Hepatocyte (in vitro differentiated cells): ENCODE results near the gene UNC93B1. TPM values are rescaled to one million over a fixed set of nuclear protein-coding genes. Genes with fewer than 3 reads are reported as not detected.

ENCODE experiments used
- DNase-seq: peaks from one replicate; pipeline ENCODE4 v3.0.0-alpha.2; 2016; ENCODE audit warnings: low spot score
- H2AFZ ChIP-seq: fragments of 200-600 bp; sonication (generic); 2 replicates; pipeline ENCODE4 v1.6.0; 2016; ENCODE audit warnings: antibody characterized with exemption, mild to moderate bottlenecking
- H3K27ac ChIP-seq: fragments of 200-600 bp; sonication (generic); 2 replicates; pipeline ENCODE4 v1.5.1; 2016; ENCODE audit warnings: mild to moderate bottlenecking
- H3K27me3 ChIP-seq: fragments of 200-600 bp; sonication (generic); 2 replicates; pipeline ENCODE4 v1.6.1; 2016
- H3K36me3 ChIP-seq: fragments of 200-600 bp; sonication (generic); replicated peaks from 2 replicates; pipeline ENCODE4 v1.5.1; 2016; ENCODE audit warnings: low read depth; ENCODE audit not compliant: insufficient read depth
- H3K4me1 ChIP-seq: fragments of 200-600 bp; sonication (generic); 2 replicates; pipeline ENCODE4 v1.5.1; 2016; ENCODE audit warnings: mild to moderate bottlenecking, moderate library complexity; ENCODE audit not compliant: insufficient read depth
- H3K4me2 ChIP-seq: fragments of 200-600 bp; sonication (generic); 2 replicates; pipeline ENCODE4 v1.6.0; 2016
- H3K4me3 ChIP-seq: fragments of 200-600 bp; sonication (generic); 2 replicates; pipeline ENCODE4 v1.5.1; 2016; ENCODE audit warnings: mild to moderate bottlenecking
- H3K79me2 ChIP-seq: fragments of 200-600 bp; sonication (generic); 2 replicates; pipeline ENCODE4 v1.6.0; 2017; ENCODE audit warnings: mild to moderate bottlenecking
- H3K9me2 ChIP-seq: fragments of 200-600 bp; sonication (generic); replicated peaks from 2 replicates; pipeline ENCODE4 v1.6.0; 2017; ENCODE audit warnings: mild to moderate bottlenecking; ENCODE audit not compliant: insufficient read depth
- H3K9me3 ChIP-seq: fragments of 200-600 bp; sonication (generic); 2 replicates; pipeline ENCODE4 v1.5.1; 2016; ENCODE audit warnings: low read depth, mild to moderate bottlenecking
- H4K20me1 ChIP-seq: fragments of 200-600 bp; sonication (generic); 2 replicates; pipeline ENCODE4 v1.6.0; 2016; ENCODE audit warnings: mild to moderate bottlenecking; ENCODE audit not compliant: insufficient read depth, poor library complexity, severe bottlenecking
- CTCF ChIP-seq: fragments of 200-600 bp; sonication (generic); IDR thresholded peaks from 2 replicates; pipeline ENCODE4 v1.5.1; 2016; ENCODE audit warnings: antibody characterized with exemption, mild to moderate bottlenecking; ENCODE audit not compliant: poor library complexity
- EZH2 ChIP-seq: fragments of 200-600 bp; sonication (generic); IDR thresholded peaks from 2 replicates; pipeline ENCODE4 v1.6.1; 2016; ENCODE audit warnings: antibody characterized with exemption, mild to moderate bottlenecking, borderline replicate concordance
- EZH2phosphoT487 ChIP-seq: fragments of 200-600 bp; sonication (generic); IDR thresholded peaks from one replicate; pipeline ENCODE4 v1.6.1; 2018; ENCODE audit warnings: antibody characterized with exemption, mild to moderate bottlenecking, low read depth, moderate library complexity; ENCODE audit not compliant: unreplicated experiment, severe bottlenecking
- WGBS: methylation state at CpG from one replicate; pipeline ENCODE4 v1.1.6; 2016; ENCODE audit warnings: low lambda C conversion rate; ENCODE audit errors: missing lambda C conversion rate; 5-methylcytosine and 5-hydroxymethylcytosine counted together
- polyA plus RNA-seq: library from polyadenylated mRNA; unstranded; fragments of >200 nt; fragmentation: Nextera tagmentation; extraction: Ambion mirVana; gene quantifications from 2 replicates; pipeline ENCODE4 v1.2.1, GENCODE V29; 2016
- total RNA-seq: library from RNA; depleted of rRNA; stranded (reverse); fragments of >200 nt; gene quantifications from 2 replicates; pipeline ENCODE4 v1.2.3, GENCODE V29; 2014

UNC93B1 gene
- total and polyA plus RNA-seq, 2 experiments from 2014 or later: 23.5 to 38.0 TPM

- Histone ChIP-seq H3K9me2 (no peaks in the 10 kb centered on the region), H3K79me2 (no peaks in the 10 kb centered on the region), H3K9me3 (no peaks in the 10 kb centered on the region), H3K36me3 (no peaks in the 10 kb centered on the region), H3K4me3 (no peak overlapping the region), H3K4me1 (no peaks in the 10 kb centered on the region), H3K4me2 (no peak overlapping the region), H3K27ac (no peak overlapping the region), H4K20me1 (no peaks in the 10 kb centered on the region), H3K27me3 (no peaks in the 10 kb centered on the region), H2AFZ (no peak overlapping the region)
- WGBS: 95% methylated on average over 27 of the region's 35 CpGs
- no peak for DNase-seq
- TF ChIP-seq EZH2phosphoT487: no peak
- no peak for TF ChIP-seq EZH2
Observed at GRCh38 chr11:68048681-68049508, 45.0 kb upstream of the UNC93B1 start.

- 95% methylated on average over 37 of the region's 37 CpGs for WGBS
- H3K36me3 ChIP-seq: no peaks in the 10 kb centered on the region
- no peaks in the 10 kb centered on the region for H4K20me1 ChIP-seq
- H3K79me2 ChIP-seq: no peaks in the 10 kb centered on the region
- no peaks in the 10 kb centered on the region for H3K4me1 ChIP-seq
- no peak overlapping the region for H3K27ac ChIP-seq
- H3K27me3 ChIP-seq: no peaks in the 10 kb centered on the region
- no peak for DNase-seq
- no peak overlapping the region for H3K4me2 ChIP-seq
- TF ChIP-seq EZH2phosphoT487 (no peak), CTCF (no peak), EZH2 (no peak)
- H3K9me3 ChIP-seq: no peaks in the 10 kb centered on the region
- no peak overlapping the region for H2AFZ ChIP-seq
- no peaks in the 10 kb centered on the region for H3K9me2 ChIP-seq
- no peak overlapping the region for H3K4me3 ChIP-seq
Observed at GRCh38 chr11:68047437-68048290, 43.8 kb upstream of the UNC93B1 start.

GRCh38 chr11:68044898-68045351, 41.0 kb upstream of the UNC93B1 start:
- TF ChIP-seq EZH2phosphoT487: no peak
- no peak for TF ChIP-seq CTCF
- TF ChIP-seq EZH2: no peak
- Histone ChIP-seq H3K27ac (no peak overlapping the region), H4K20me1 (no peaks in the 10 kb centered on the region), H3K4me1 (peaks cover 10% of the 10 kb centered on the region), H3K4me3 (no peak overlapping the region), H3K27me3 (no peaks in the 10 kb centered on the region), H3K79me2 (peaks cover 3% of the 10 kb centered on the region), H3K9me3 (no peaks in the 10 kb centered on the region), H3K36me3 (no peaks in the 10 kb centered on the region), H2AFZ (no peak overlapping the region), H3K4me2 (no peak overlapping the region), H3K9me2 (no peaks in the 10 kb centered on the region)
- DNase-seq: no peak
- WGBS: 96% methylated on average over 18 of the region's 18 CpGs
